Endothelial cell (in vitro differentiated cells): ENCODE results near the gene B9D1. TPM values are rescaled to one million over a fixed set of nuclear protein-coding genes. Genes with fewer than 3 reads are reported as not detected.

ENCODE experiments used
- DNase-seq: peaks from one replicate; pipeline ENCODE4 v3.0.0; 2021; ENCODE audit warnings: low spot score
- H3K27ac Mint-ChIP-seq: one replicate; pipeline ENCODE4 v1.8.0; 2021; ENCODE audit warnings: mixed read lengths, inconsistent platforms; ENCODE audit not compliant: unreplicated experiment
- H3K27me3 Mint-ChIP-seq: one replicate; pipeline ENCODE4 v1.8.0; 2021; ENCODE audit warnings: mild to moderate bottlenecking, moderate library complexity, mixed read lengths, inconsistent platforms; ENCODE audit not compliant: unreplicated experiment
- H3K36me3 Mint-ChIP-seq: one replicate; pipeline ENCODE4 v1.8.0; 2021; ENCODE audit warnings: mild to moderate bottlenecking, low read depth, mixed read lengths, inconsistent platforms; ENCODE audit not compliant: unreplicated experiment
- H3K4me1 Mint-ChIP-seq: one replicate; pipeline ENCODE4 v1.8.0; 2021; ENCODE audit warnings: mild to moderate bottlenecking, mixed read lengths, inconsistent platforms; ENCODE audit not compliant: unreplicated experiment
- H3K4me3 Mint-ChIP-seq: one replicate; pipeline ENCODE4 v1.8.0; 2021; ENCODE audit warnings: mild to moderate bottlenecking, mixed read lengths, inconsistent platforms; ENCODE audit not compliant: unreplicated experiment
- H3K9me3 Mint-ChIP-seq: one replicate; pipeline ENCODE4 v1.8.0; 2021; ENCODE audit warnings: mixed read lengths, inconsistent platforms; ENCODE audit not compliant: unreplicated experiment
- total RNA-seq: library from RNA; stranded (reverse); fragmentation: NEBNext Ultra II Directional; extraction: Animal tissue kit (Norgen Biotek cat#: 25700); gene quantifications from one replicate; pipeline ENCODE4 v1.2.1, GENCODE V29; 2021; ENCODE audit not compliant: unreplicated experiment
- TF ChIP-seq, protein P1 (sequence below): fragments of 200-600 bp; sonication (generic); IDR thresholded peaks from one replicate; pipeline ENCODE4 v1.5.0; 2021; ENCODE audit warnings: antibody characterized with exemption; ENCODE audit not compliant: unreplicated experiment

Gene B9D1
- total RNA-seq, 1 donor from 2014 or later: 6.2 TPM

- H3K4me1 Mint-ChIP-seq: peaks cover 20% of the 10 kb centered on the region
- TF ChIP-seq, protein P1, sequence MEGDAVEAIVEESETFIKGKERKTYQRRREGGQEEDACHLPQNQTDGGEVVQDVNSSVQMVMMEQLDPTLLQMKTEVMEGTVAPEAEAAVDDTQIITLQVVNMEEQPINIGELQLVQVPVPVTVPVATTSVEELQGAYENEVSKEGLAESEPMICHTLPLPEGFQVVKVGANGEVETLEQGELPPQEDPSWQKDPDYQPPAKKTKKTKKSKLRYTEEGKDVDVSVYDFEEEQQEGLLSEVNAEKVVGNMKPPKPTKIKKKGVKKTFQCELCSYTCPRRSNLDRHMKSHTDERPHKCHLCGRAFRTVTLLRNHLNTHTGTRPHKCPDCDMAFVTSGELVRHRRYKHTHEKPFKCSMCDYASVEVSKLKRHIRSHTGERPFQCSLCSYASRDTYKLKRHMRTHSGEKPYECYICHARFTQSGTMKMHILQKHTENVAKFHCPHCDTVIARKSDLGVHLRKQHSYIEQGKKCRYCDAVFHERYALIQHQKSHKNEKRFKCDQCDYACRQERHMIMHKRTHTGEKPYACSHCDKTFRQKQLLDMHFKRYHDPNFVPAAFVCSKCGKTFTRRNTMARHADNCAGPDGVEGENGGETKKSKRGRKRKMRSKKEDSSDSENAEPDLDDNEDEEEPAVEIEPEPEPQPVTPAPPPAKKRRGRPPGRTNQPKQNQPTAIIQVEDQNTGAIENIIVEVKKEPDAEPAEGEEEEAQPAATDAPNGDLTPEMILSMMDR: no peak
- H3K9me3 Mint-ChIP-seq: no peaks in the 10 kb centered on the region
Measured at GRCh38 chr17:19365833-19366636, 3.5 kb upstream of the B9D1 start.

GRCh38 chr17:19365499-19365817 is 2.9 kb upstream of the B9D1 start:
- Mint-ChIP-seq H3K27ac (no peak overlapping the region), H3K27me3 (peaks cover 19% of the 10 kb centered on the region), H3K9me3 (no peaks in the 10 kb centered on the region), H3K4me3 (no peak overlapping the region), H3K4me1 (peaks cover 20% of the 10 kb centered on the region), H3K36me3 (no peaks in the 10 kb centered on the region)
- TF ChIP-seq, protein P1: no peak
- DNase-seq: no peak

More at GRCh38 chr17:19365833-19366636, 3.5 kb upstream of the B9D1 start:
- H3K27me3 Mint-ChIP-seq: peaks cover 17% of the 10 kb centered on the region
- no peak for DNase-seq
- no peaks in the 10 kb centered on the region for H3K36me3 Mint-ChIP-seq
- H3K27ac Mint-ChIP-seq: no peak overlapping the region
- no peak overlapping the region for H3K4me3 Mint-ChIP-seq

GRCh38 chr17:19364699-19365498 is 2.4 kb upstream of the B9D1 start:
- no peak overlapping the region for H3K27ac Mint-ChIP-seq
- no peaks in the 10 kb centered on the region for H3K9me3 Mint-ChIP-seq
- peaks cover 17% of the 10 kb centered on the region for H3K4me1 Mint-ChIP-seq
- H3K27me3 Mint-ChIP-seq: peaks cover 19% of the 10 kb centered on the region
- TF ChIP-seq, protein P1: no peak
- DNase-seq: no peak
- H3K4me3 Mint-ChIP-seq: no peak overlapping the region
- H3K36me3 Mint-ChIP-seq: no peaks in the 10 kb centered on the region

- no peak for DNase-seq
- TF ChIP-seq, protein P1: no peak
- H3K36me3 Mint-ChIP-seq: no peaks in the 10 kb centered on the region
- H3K27me3 Mint-ChIP-seq: peaks cover 15% of the 10 kb centered on the region
- no peak overlapping the region for H3K27ac Mint-ChIP-seq
- H3K4me1 Mint-ChIP-seq: peaks cover 14% of the 10 kb centered on the region
- H3K4me3 Mint-ChIP-seq: no peak overlapping the region
- H3K9me3 Mint-ChIP-seq: no peaks in the 10 kb centered on the region
Measured at GRCh38 chr17:19363460-19364035, 1.0 kb upstream of the B9D1 start.
